SKM-1 treated with dmso at 0.1 percent for 144 hours (cell line): ENCODE results near the gene SEMA4B.
"Not testable (repeated sequence)": the region's sequence is repeated elsewhere in the genome, so short reads cannot be mapped to it uniquely, and the experiment has no call there.

Experiments used
- DNase-seq: peaks from one replicate; lab custom pipeline; 2025; ENCODE audit not compliant: unreplicated experiment; lab: John Stamatoyannopoulos, UW

SEMA4B gene

GRCh38 chr15:90201130-90201943 is at the start of gene SEMA4B:
SEMA4B (plus strand) TSS chr15:90201330; CDS start chr15:90201579, 249 bp downstream.
- DNase-seq: peak; percentile 61

- DNase-seq: no peak
These were observed 49.0 kb upstream of the SEMA4B start for GRCh38 chr15:90151989-90152645.

GRCh38 chr15:90153658-90154057 is 47.5 kb upstream of the SEMA4B start:
- DNase-seq: no peak

- no peak for DNase-seq
These were observed 46.9 kb upstream of the SEMA4B start for GRCh38 chr15:90154246-90154645.

- DNase-seq: no peak
These were observed 46.1 kb upstream of the SEMA4B start for GRCh38 chr15:90154861-90155626.

GRCh38 chr15:90159213-90159612 is 41.9 kb upstream of the SEMA4B start:
- no peak for DNase-seq

- DNase-seq: no peak
These were observed 40.1 kb upstream of the SEMA4B start for GRCh38 chr15:90160781-90161727.

- peak; percentile 91 for DNase-seq
These were observed 39.2 kb upstream of the SEMA4B start for GRCh38 chr15:90161950-90162361.

- DNase-seq: no peak
These were observed 38.2 kb upstream of the SEMA4B start for GRCh38 chr15:90162956-90163355.

- DNase-seq: not testable (repeated sequence)
These were observed 36.9 kb upstream of the SEMA4B start for GRCh38 chr15:90164239-90164638.

GRCh38 chr15:90165157-90165556 is 36.0 kb upstream of the SEMA4B start:
- no peak for DNase-seq

GRCh38 chr15:90165659-90166489 is 35.3 kb upstream of the SEMA4B start:
- DNase-seq: peak; percentile 59

- DNase-seq: no peak
These were observed 34.0 kb upstream of the SEMA4B start for GRCh38 chr15:90167121-90167520.

GRCh38 chr15:90171623-90172022 is 29.5 kb upstream of the SEMA4B start:
- no peak for DNase-seq

- no peak for DNase-seq
These were observed 27.8 kb upstream of the SEMA4B start for GRCh38 chr15:90173372-90173771.

GRCh38 chr15:90174140-90174875 is 26.8 kb upstream of the SEMA4B start:
- DNase-seq: no peak

GRCh38 chr15:90177012-90177411 is 24.1 kb upstream of the SEMA4B start:
- no peak for DNase-seq

GRCh38 chr15:90178468-90179435 is 22.4 kb upstream of the SEMA4B start:
- no peak for DNase-seq
